ENCODE data around the gene GLUL. TPM values are rescaled to one million over a fixed set of nuclear protein-coding genes. Genes with fewer than 3 reads are reported as not detected.

Gene GLUL
- total RNA-seq, 1 experiment from 2014 or later, result 348 TPM

GRCh38 chr1:182350839-182351238 is 40.8 kb downstream of the GLUL start:
- no TSS peak for BruUV-seq (replicated peaks)
- TF ChIP-seq EZH2 (IDR thresholded peaks at IDR 0.05; ENCODE audit: low read depth) (no peak), CTCF (conservative IDR thresholded peaks at IDR 0.05) (no peak)
- no peak for DNase-seq
- POLR2A ChIA-PET (ENCODE audit: unreplicated experiment), result no interaction called here
- Histone ChIP-seq H3K4me2 (no peak overlapping the region), H3K9me2 (ENCODE audit: insufficient read depth) (no peaks in the 10 kb centered on the region), H3K79me2 (ENCODE audit: low read depth) (no peaks in the 10 kb centered on the region), H3K36me3 (ENCODE audit: low read depth) (no peaks in the 10 kb centered on the region), H3K4me3 (no peak overlapping the region), H3K4me1 (replicated peaks; ENCODE audit: insufficient read depth) (no peaks in the 10 kb centered on the region), H2AFZ (no peak overlapping the region), H3K9me3 (ENCODE audit: insufficient read depth, low read depth) (no peaks in the 10 kb centered on the region), H3K27me3 (ENCODE audit: insufficient read depth, low read depth) (no peaks in the 10 kb centered on the region), H3K27ac (no peak overlapping the region), H4K20me1 (ENCODE audit: insufficient read depth) (no peaks in the 10 kb centered on the region), H3F3A (ENCODE audit: insufficient read depth, low read depth) (no peaks in the 10 kb centered on the region)
- CTCF ChIA-PET, result no interaction called here
- intact Hi-C loops (cut with micrococcal nuclease; ENCODE audit: unreplicated experiment), result no loop called here

- no peak for DNase-seq
- Histone ChIP-seq H2AFZ (no peak overlapping the region), H3F3A (ENCODE audit: insufficient read depth, low read depth) (no peaks in the 10 kb centered on the region), H3K79me2 (ENCODE audit: low read depth) (no peaks in the 10 kb centered on the region), H3K4me3 (no peak overlapping the region), H3K9me2 (ENCODE audit: insufficient read depth) (no peaks in the 10 kb centered on the region), H4K20me1 (ENCODE audit: insufficient read depth) (no peaks in the 10 kb centered on the region), H3K4me2 (no peak overlapping the region), H3K27me3 (ENCODE audit: insufficient read depth, low read depth) (no peaks in the 10 kb centered on the region), H3K27ac (no peak overlapping the region), H3K36me3 (ENCODE audit: low read depth) (no peaks in the 10 kb centered on the region), H3K9me3 (ENCODE audit: insufficient read depth, low read depth) (no peaks in the 10 kb centered on the region), H3K4me1 (replicated peaks; ENCODE audit: insufficient read depth) (no peaks in the 10 kb centered on the region)
- intact Hi-C loops (cut with micrococcal nuclease; ENCODE audit: unreplicated experiment), result no loop called here
- ChIA-PET POLR2A (ENCODE audit: unreplicated experiment) (no interaction called here), CTCF (interaction anchor here (0.5 kb wide), 1 partner anchor 22 kb away, joined by 6 read pairs; no protein-coding TSS in a partner anchor)
- BruUV-seq (replicated peaks), result no TSS peak
- no peak for TF ChIP-seq EZH2 (IDR thresholded peaks at IDR 0.05; ENCODE audit: low read depth)
- no peak for TF ChIP-seq CTCF (conservative IDR thresholded peaks at IDR 0.05)
Observed at GRCh38 chr1:182348961-182349747, 42.4 kb downstream of the GLUL start.

- Histone ChIP-seq H3K4me3 (no peak overlapping the region), H3K27me3 (ENCODE audit: insufficient read depth, low read depth) (no peaks in the 10 kb centered on the region), H3K9me3 (ENCODE audit: insufficient read depth, low read depth) (no peaks in the 10 kb centered on the region), H3F3A (ENCODE audit: insufficient read depth, low read depth) (no peaks in the 10 kb centered on the region), H3K4me2 (no peak overlapping the region), H3K36me3 (ENCODE audit: low read depth) (no peaks in the 10 kb centered on the region), H2AFZ (no peak overlapping the region), H4K20me1 (ENCODE audit: insufficient read depth) (no peaks in the 10 kb centered on the region), H3K9me2 (ENCODE audit: insufficient read depth) (no peaks in the 10 kb centered on the region), H3K27ac (no peak overlapping the region), H3K4me1 (replicated peaks; ENCODE audit: insufficient read depth) (no peaks in the 10 kb centered on the region), H3K79me2 (ENCODE audit: low read depth) (no peaks in the 10 kb centered on the region)
- no TSS peak for BruUV-seq (replicated peaks)
- intact Hi-C loops (cut with micrococcal nuclease; ENCODE audit: unreplicated experiment), result no loop called here
- TF ChIP-seq EZH2 (IDR thresholded peaks at IDR 0.05; ENCODE audit: low read depth), result no peak
- TF ChIP-seq CTCF (conservative IDR thresholded peaks at IDR 0.05), result no peak
- no peak for DNase-seq
- ChIA-PET CTCF (no interaction called here), POLR2A (ENCODE audit: unreplicated experiment) (no interaction called here)
Observed at GRCh38 chr1:182347019-182347418, 44.6 kb downstream of the GLUL start.

Measured in PC-9 (cell line).